Endothelial cell (in vitro differentiated cells): ENCODE results near the gene ARL14EPL. TPM values are rescaled to one million over a fixed set of nuclear protein-coding genes. Genes with fewer than 3 reads are reported as not detected.
A peak's percentile ranks its signal among the peaks of the same experiment; 100 is the strongest.

Experiments used
- DNase-seq: peaks from one replicate; pipeline ENCODE4 v3.0.0; 2021; ENCODE audit warnings: low spot score
- H3K27ac Mint-ChIP-seq: one replicate; pipeline ENCODE4 v1.8.0; 2021; ENCODE audit warnings: mixed read lengths, inconsistent platforms; ENCODE audit not compliant: unreplicated experiment
- H3K27me3 Mint-ChIP-seq: one replicate; pipeline ENCODE4 v1.8.0; 2021; ENCODE audit warnings: mild to moderate bottlenecking, moderate library complexity, mixed read lengths, inconsistent platforms; ENCODE audit not compliant: unreplicated experiment
- H3K36me3 Mint-ChIP-seq: one replicate; pipeline ENCODE4 v1.8.0; 2021; ENCODE audit warnings: mild to moderate bottlenecking, low read depth, mixed read lengths, inconsistent platforms; ENCODE audit not compliant: unreplicated experiment
- H3K4me1 Mint-ChIP-seq: one replicate; pipeline ENCODE4 v1.8.0; 2021; ENCODE audit warnings: mild to moderate bottlenecking, mixed read lengths, inconsistent platforms; ENCODE audit not compliant: unreplicated experiment
- H3K4me3 Mint-ChIP-seq: one replicate; pipeline ENCODE4 v1.8.0; 2021; ENCODE audit warnings: mild to moderate bottlenecking, mixed read lengths, inconsistent platforms; ENCODE audit not compliant: unreplicated experiment
- H3K9me3 Mint-ChIP-seq: one replicate; pipeline ENCODE4 v1.8.0; 2021; ENCODE audit warnings: mixed read lengths, inconsistent platforms; ENCODE audit not compliant: unreplicated experiment
- total RNA-seq: library from RNA; stranded (reverse); fragmentation: NEBNext Ultra II Directional; extraction: Animal tissue kit (Norgen Biotek cat#: 25700); gene quantifications from one replicate; pipeline ENCODE4 v1.2.1, GENCODE V29; 2021; ENCODE audit not compliant: unreplicated experiment
- TF ChIP-seq, protein P1 (sequence below): fragments of 200-600 bp; sonication (generic); IDR thresholded peaks from one replicate; pipeline ENCODE4 v1.5.0; 2021; ENCODE audit warnings: antibody characterized with exemption; ENCODE audit not compliant: unreplicated experiment

The ARL14EPL gene
- total RNA-seq, 1 donor from 2014 or later: not detected

DNA sequence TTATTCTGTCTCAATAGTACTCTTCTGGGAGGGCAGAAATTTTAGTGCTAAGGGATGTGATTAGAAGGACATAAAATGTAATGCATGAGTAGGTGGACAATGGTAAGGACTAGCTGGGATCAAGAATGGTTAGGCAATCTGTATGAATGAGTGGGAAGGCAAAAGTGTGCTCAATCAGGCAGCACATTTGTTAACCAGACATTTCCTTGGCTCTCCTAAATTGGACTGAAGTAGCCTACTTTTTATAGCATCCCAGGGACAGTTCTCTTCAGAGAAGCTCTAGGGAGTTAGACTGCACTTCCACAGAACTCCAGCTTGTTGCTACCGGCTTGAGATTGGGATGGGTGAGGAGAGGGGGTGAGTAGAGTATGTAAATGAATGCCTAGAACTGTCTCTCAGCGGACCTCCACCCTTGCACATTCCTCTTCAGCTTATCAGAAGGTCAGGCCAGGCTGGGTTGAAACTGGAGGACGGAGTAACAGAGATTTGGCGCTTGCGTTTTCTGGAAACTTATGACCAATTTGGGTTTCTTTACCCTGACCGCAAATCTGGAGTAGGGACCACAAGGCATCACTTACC is 19.0 kb upstream of the ARL14EPL start:
- no peak overlapping the region for H3K27ac Mint-ChIP-seq
- TF ChIP-seq, protein P1, sequence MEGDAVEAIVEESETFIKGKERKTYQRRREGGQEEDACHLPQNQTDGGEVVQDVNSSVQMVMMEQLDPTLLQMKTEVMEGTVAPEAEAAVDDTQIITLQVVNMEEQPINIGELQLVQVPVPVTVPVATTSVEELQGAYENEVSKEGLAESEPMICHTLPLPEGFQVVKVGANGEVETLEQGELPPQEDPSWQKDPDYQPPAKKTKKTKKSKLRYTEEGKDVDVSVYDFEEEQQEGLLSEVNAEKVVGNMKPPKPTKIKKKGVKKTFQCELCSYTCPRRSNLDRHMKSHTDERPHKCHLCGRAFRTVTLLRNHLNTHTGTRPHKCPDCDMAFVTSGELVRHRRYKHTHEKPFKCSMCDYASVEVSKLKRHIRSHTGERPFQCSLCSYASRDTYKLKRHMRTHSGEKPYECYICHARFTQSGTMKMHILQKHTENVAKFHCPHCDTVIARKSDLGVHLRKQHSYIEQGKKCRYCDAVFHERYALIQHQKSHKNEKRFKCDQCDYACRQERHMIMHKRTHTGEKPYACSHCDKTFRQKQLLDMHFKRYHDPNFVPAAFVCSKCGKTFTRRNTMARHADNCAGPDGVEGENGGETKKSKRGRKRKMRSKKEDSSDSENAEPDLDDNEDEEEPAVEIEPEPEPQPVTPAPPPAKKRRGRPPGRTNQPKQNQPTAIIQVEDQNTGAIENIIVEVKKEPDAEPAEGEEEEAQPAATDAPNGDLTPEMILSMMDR: no peak
- H3K36me3 Mint-ChIP-seq: no peaks in the 10 kb centered on the region
- H3K9me3 Mint-ChIP-seq: no peaks in the 10 kb centered on the region
- H3K27me3 Mint-ChIP-seq: no peaks in the 10 kb centered on the region
- no peak for DNase-seq
- no peaks in the 10 kb centered on the region for H3K4me1 Mint-ChIP-seq
- no peak overlapping the region for H3K4me3 Mint-ChIP-seq

- TF ChIP-seq, protein P1: no peak
- Mint-ChIP-seq H3K4me1 (no peaks in the 10 kb centered on the region), H3K9me3 (no peaks in the 10 kb centered on the region), H3K4me3 (no peak overlapping the region), H3K36me3 (no peaks in the 10 kb centered on the region), H3K27ac (no peak overlapping the region), H3K27me3 (no peaks in the 10 kb centered on the region)
- no peak for DNase-seq
These were observed 18.3 kb upstream of the ARL14EPL start for GRCh38 chr5:116013936-116014335.

DNA sequence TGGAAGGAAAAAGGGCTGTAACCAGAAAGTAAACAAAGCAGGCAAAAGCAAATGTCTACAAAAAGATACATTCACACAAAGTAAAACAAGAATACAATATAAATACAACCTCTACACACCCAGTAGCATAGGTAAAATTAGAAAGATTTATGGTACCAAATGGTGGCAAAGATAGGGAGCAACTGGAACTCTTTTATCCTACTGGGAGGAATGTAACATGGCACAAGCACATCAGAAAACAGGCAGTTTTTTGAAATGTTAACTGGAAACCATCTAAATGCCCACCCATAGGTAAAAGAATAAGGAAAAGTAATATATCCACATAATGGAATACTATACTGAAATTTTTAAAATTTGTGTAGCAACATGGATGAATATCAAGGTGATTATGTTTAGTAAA is 8.7 kb upstream of the ARL14EPL start:
- no peak for DNase-seq
- Mint-ChIP-seq H3K36me3 (no peaks in the 10 kb centered on the region), H3K9me3 (no peaks in the 10 kb centered on the region), H3K4me1 (no peaks in the 10 kb centered on the region), H3K27me3 (no peaks in the 10 kb centered on the region), H3K27ac (no peak overlapping the region), H3K4me3 (no peak overlapping the region)
- TF ChIP-seq, protein P1: peak; percentile 31

- TF ChIP-seq, protein P1: no peak
- Mint-ChIP-seq H3K27me3 (no peaks in the 10 kb centered on the region), H3K9me3 (no peaks in the 10 kb centered on the region), H3K4me1 (no peaks in the 10 kb centered on the region), H3K27ac (no peak overlapping the region), H3K36me3 (no peaks in the 10 kb centered on the region), H3K4me3 (no peak overlapping the region)
- DNase-seq: no peak
These were observed 6.4 kb upstream of the ARL14EPL start for GRCh38 chr5:116025866-116026265.

- peaks cover 1% of the 10 kb centered on the region for H3K27me3 Mint-ChIP-seq
- H3K36me3 Mint-ChIP-seq: no peaks in the 10 kb centered on the region
- TF ChIP-seq, protein P1: no peak
- H3K9me3 Mint-ChIP-seq: no peaks in the 10 kb centered on the region
- peaks cover 13% of the 10 kb centered on the region for H3K4me1 Mint-ChIP-seq
- H3K27ac Mint-ChIP-seq: no peak overlapping the region
- no peak for DNase-seq
- H3K4me3 Mint-ChIP-seq: no peak overlapping the region
These were observed 719 bp downstream of the ARL14EPL start for GRCh38 chr5:116032991-116033390.
